Neural cell (in vitro differentiated cells): Measurements from ENCODE around the gene BCL6B. TPM values are rescaled to one million over a fixed set of nuclear protein-coding genes. Genes with fewer than 3 reads are reported as not detected.

Experiments used
- H2AFZ ChIP-seq: fragments of 200-600, 300-800 bp; sonication (generic), shearing (Covaris generic); 2 replicates; pipeline ENCODE4 v1.6.0; 2014; ENCODE audit warnings: low read depth, mild to moderate bottlenecking, antibody characterized with exemption, low read length, moderate library complexity
- H3F3A ChIP-seq: fragments of 200-600 bp; shearing (Covaris generic); 2 replicates; pipeline ENCODE4 v1.6.1; 2016; ENCODE audit warnings: mild to moderate bottlenecking, moderate library complexity, mixed read lengths, antibody characterized with exemption, low read length; ENCODE audit not compliant: insufficient read depth, poor library complexity, severe bottlenecking
- H3K27ac ChIP-seq: fragments of 200-600, 300-800 bp; sonication (generic), shearing (Covaris generic); 2 replicates; pipeline ENCODE4 v1.5.1; 2014; ENCODE audit warnings: mild to moderate bottlenecking, low read length, moderate library complexity
- H3K27me3 ChIP-seq: fragments of 300-800, 200-600 bp; sonication (generic), shearing (Covaris generic); 2 replicates; pipeline ENCODE4 v1.6.0; 2014; ENCODE audit warnings: mild to moderate bottlenecking, low read depth, low read length, moderate library complexity; ENCODE audit not compliant: insufficient read depth
- H3K36me3 ChIP-seq: fragments of 300-800, 200-600 bp; sonication (generic), shearing (Covaris generic); 2 replicates; pipeline ENCODE4 v1.5.1; 2014; ENCODE audit warnings: mild to moderate bottlenecking, antibody characterized with exemption, low read length, moderate library complexity; ENCODE audit not compliant: insufficient read depth
- H3K4me2 ChIP-seq: fragments of 300-800, 200-600 bp; sonication (generic), shearing (Covaris generic); 2 replicates; pipeline ENCODE4 v1.6.0; 2014; ENCODE audit warnings: mild to moderate bottlenecking, low read length
- H3K4me3 ChIP-seq: fragments of 300-800, 200-600 bp; sonication (generic), shearing (Covaris generic); 2 replicates; pipeline ENCODE4 v1.5.1; 2014; ENCODE audit warnings: mild to moderate bottlenecking, low read length, moderate library complexity
- H3K79me2 ChIP-seq: fragments of 200-600 bp; shearing (Covaris generic); replicated peaks from 2 replicates; pipeline ENCODE4 v1.6.0; 2014; ENCODE audit warnings: mild to moderate bottlenecking, low read length, moderate library complexity; ENCODE audit not compliant: insufficient read depth
- H3K9ac ChIP-seq: fragments of 300-800, 200-600 bp; sonication (generic), shearing (Covaris generic); 2 replicates; pipeline ENCODE4 v1.6.1; 2016; ENCODE audit warnings: mild to moderate bottlenecking, low read length, mixed read lengths
- H3K9me2 ChIP-seq: fragments of 200-600 bp; shearing (Covaris generic); 2 replicates; pipeline ENCODE4 v1.6.1; 2016; ENCODE audit warnings: mild to moderate bottlenecking, low read length, mixed read lengths; ENCODE audit not compliant: insufficient read depth
- H3K9me3 ChIP-seq: fragments of 200-600, 300-800 bp; sonication (generic), shearing (Covaris generic); 2 replicates; pipeline ENCODE4 v1.6.1; 2016; ENCODE audit warnings: mild to moderate bottlenecking, mixed run types, low read length, moderate library complexity, mixed read lengths
- H4K20me1 ChIP-seq: fragments of 200-600 bp; shearing (Covaris generic); 2 replicates; pipeline ENCODE4 v1.6.1; 2016; ENCODE audit warnings: mild to moderate bottlenecking, mixed run types; ENCODE audit not compliant: insufficient read depth
- EP300 ChIP-seq: fragments of 450-650 bp; conservative IDR thresholded peaks from 2 replicates; pipeline ENCODE4 v1.6.1; 2014; ENCODE audit warnings: antibody characterized with exemption, mild to moderate bottlenecking, moderate library complexity; ENCODE audit not compliant: poor library complexity, severe bottlenecking
- EZH2 ChIP-seq: fragments of 200-600, 300-800 bp; shearing (Covaris generic), sonication (generic); IDR thresholded peaks from 2 replicates; pipeline ENCODE4 v1.6.1; 2014; ENCODE audit warnings: antibody characterized with exemption, low read length, borderline replicate concordance, mild to moderate bottlenecking; ENCODE audit not compliant: insufficient read depth, poor library complexity, severe bottlenecking
- MXI1 ChIP-seq: fragments of 450-650 bp; conservative IDR thresholded peaks from 2 replicates; pipeline ENCODE4 v1.6.1; 2014; ENCODE audit warnings: antibody characterized with exemption, mild to moderate bottlenecking; ENCODE audit not compliant: poor library complexity, severe bottlenecking
- POLR2AphosphoS5 ChIP-seq: IDR thresholded peaks from 2 replicates; pipeline ENCODE4 v1.6.1; 2012
- RAD21 ChIP-seq: fragments of 450-650 bp; conservative IDR thresholded peaks from 2 replicates; pipeline ENCODE4 v1.6.1; 2014; ENCODE audit warnings: antibody characterized with exemption, mild to moderate bottlenecking, moderate library complexity
- SMC3 ChIP-seq: fragments of 450-650 bp; conservative IDR thresholded peaks from 2 replicates; pipeline ENCODE4 v1.6.1; 2014; ENCODE audit warnings: antibody characterized with exemption, mild to moderate bottlenecking, moderate library complexity; ENCODE audit not compliant: poor library complexity
- TAF1 ChIP-seq: IDR thresholded peaks from 2 replicates; pipeline ENCODE4 v1.6.1; 2012; ENCODE audit warnings: low read depth
- polyA plus RNA-seq: library from polyadenylated mRNA; depleted of rRNA; stranded (reverse); fragments of >200 nt; gene quantifications from 2 replicates; pipeline ENCODE4 v1.2.3, GENCODE V29; 2014
- TF ChIP-seq, protein P1 (sequence below): IDR thresholded peaks from 2 replicates; pipeline ENCODE4 v1.6.1; 2012; ENCODE audit warnings: borderline replicate concordance
- TF ChIP-seq, protein P2 (sequence below): fragments of 450-650 bp; IDR thresholded peaks from 2 replicates; pipeline ENCODE4 v1.5.1; 2014; ENCODE audit warnings: antibody characterized with exemption, mild to moderate bottlenecking, moderate library complexity; ENCODE audit not compliant: poor library complexity, severe bottlenecking

Gene BCL6B
- polyA plus RNA-seq, 1 donor from 2014 or later, result not detected

GRCh38 chr17:6994118-6994598 is 28.7 kb upstream of the BCL6B start:
- H3K27ac ChIP-seq, result no peak overlapping the region
- H3K9me3 ChIP-seq, result no peaks in the 10 kb centered on the region
- no peak overlapping the region for H3K4me3 ChIP-seq
- H3K4me2 ChIP-seq, result no peak overlapping the region
- H3K9ac ChIP-seq, result no peak overlapping the region
- H4K20me1 ChIP-seq, result no peaks in the 10 kb centered on the region
- H3K27me3 ChIP-seq, result peaks cover 9% of the 10 kb centered on the region
- H2AFZ ChIP-seq, result no peak overlapping the region
- H3F3A ChIP-seq, result no peaks in the 10 kb centered on the region
- H3K36me3 ChIP-seq, result no peaks in the 10 kb centered on the region
- H3K9me2 ChIP-seq, result no peaks in the 10 kb centered on the region
- no peaks in the 10 kb centered on the region for H3K79me2 ChIP-seq
- no peak for TF ChIP-seq EZH2
- TF ChIP-seq MXI1, result no peak
- TF ChIP-seq TAF1, result no peak
- TF ChIP-seq EP300, result no peak
- no peak for TF ChIP-seq SMC3
- TF ChIP-seq, protein P1, sequence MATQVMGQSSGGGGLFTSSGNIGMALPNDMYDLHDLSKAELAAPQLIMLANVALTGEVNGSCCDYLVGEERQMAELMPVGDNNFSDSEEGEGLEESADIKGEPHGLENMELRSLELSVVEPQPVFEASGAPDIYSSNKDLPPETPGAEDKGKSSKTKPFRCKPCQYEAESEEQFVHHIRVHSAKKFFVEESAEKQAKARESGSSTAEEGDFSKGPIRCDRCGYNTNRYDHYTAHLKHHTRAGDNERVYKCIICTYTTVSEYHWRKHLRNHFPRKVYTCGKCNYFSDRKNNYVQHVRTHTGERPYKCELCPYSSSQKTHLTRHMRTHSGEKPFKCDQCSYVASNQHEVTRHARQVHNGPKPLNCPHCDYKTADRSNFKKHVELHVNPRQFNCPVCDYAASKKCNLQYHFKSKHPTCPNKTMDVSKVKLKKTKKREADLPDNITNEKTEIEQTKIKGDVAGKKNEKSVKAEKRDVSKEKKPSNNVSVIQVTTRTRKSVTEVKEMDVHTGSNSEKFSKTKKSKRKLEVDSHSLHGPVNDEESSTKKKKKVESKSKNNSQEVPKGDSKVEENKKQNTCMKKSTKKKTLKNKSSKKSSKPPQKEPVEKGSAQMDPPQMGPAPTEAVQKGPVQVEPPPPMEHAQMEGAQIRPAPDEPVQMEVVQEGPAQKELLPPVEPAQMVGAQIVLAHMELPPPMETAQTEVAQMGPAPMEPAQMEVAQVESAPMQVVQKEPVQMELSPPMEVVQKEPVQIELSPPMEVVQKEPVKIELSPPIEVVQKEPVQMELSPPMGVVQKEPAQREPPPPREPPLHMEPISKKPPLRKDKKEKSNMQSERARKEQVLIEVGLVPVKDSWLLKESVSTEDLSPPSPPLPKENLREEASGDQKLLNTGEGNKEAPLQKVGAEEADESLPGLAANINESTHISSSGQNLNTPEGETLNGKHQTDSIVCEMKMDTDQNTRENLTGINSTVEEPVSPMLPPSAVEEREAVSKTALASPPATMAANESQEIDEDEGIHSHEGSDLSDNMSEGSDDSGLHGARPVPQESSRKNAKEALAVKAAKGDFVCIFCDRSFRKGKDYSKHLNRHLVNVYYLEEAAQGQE, result no peak
- TF ChIP-seq POLR2AphosphoS5, result no peak
- TF ChIP-seq, protein P2, sequence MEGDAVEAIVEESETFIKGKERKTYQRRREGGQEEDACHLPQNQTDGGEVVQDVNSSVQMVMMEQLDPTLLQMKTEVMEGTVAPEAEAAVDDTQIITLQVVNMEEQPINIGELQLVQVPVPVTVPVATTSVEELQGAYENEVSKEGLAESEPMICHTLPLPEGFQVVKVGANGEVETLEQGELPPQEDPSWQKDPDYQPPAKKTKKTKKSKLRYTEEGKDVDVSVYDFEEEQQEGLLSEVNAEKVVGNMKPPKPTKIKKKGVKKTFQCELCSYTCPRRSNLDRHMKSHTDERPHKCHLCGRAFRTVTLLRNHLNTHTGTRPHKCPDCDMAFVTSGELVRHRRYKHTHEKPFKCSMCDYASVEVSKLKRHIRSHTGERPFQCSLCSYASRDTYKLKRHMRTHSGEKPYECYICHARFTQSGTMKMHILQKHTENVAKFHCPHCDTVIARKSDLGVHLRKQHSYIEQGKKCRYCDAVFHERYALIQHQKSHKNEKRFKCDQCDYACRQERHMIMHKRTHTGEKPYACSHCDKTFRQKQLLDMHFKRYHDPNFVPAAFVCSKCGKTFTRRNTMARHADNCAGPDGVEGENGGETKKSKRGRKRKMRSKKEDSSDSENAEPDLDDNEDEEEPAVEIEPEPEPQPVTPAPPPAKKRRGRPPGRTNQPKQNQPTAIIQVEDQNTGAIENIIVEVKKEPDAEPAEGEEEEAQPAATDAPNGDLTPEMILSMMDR, result no peak
- TF ChIP-seq RAD21, result no peak

- H4K20me1 ChIP-seq, result no peaks in the 10 kb centered on the region
- no peaks in the 10 kb centered on the region for H3F3A ChIP-seq
- no peaks in the 10 kb centered on the region for H3K9me2 ChIP-seq
- no peaks in the 10 kb centered on the region for H3K9me3 ChIP-seq
- H3K4me2 ChIP-seq, result no peak overlapping the region
- H3K27me3 ChIP-seq, result peaks cover 9% of the 10 kb centered on the region
- no peak overlapping the region for H3K4me3 ChIP-seq
- no peak for TF ChIP-seq TAF1
- TF ChIP-seq, protein P2, result no peak
- TF ChIP-seq, protein P1, result no peak
- no peak for TF ChIP-seq MXI1
- TF ChIP-seq EZH2, result no peak
- TF ChIP-seq POLR2AphosphoS5, result no peak
- TF ChIP-seq EP300, result no peak
- TF ChIP-seq SMC3, result no peak
- TF ChIP-seq RAD21, result no peak
- H2AFZ ChIP-seq, result no peak overlapping the region
- H3K36me3 ChIP-seq, result no peaks in the 10 kb centered on the region
- H3K9ac ChIP-seq, result no peak overlapping the region
- H3K27ac ChIP-seq, result no peak overlapping the region
- no peaks in the 10 kb centered on the region for H3K79me2 ChIP-seq
Measured at GRCh38 chr17:6994666-6995256, 28.1 kb upstream of the BCL6B start.
